GM20000 (cell line): ENCODE measurements around the gene ING1.
"Not testable (repeated sequence)": the region's sequence is repeated elsewhere in the genome, so short reads cannot be mapped to it uniquely, and the experiment has no call there.

ENCODE experiments used
- DNase-seq: peaks from one replicate; pipeline ENCODE4 v3.0.0; 2012; ENCODE audit warnings: low spot score
- CTCF ChIP-seq: IDR thresholded peaks from 2 replicates; pipeline ENCODE4 v1.5.1; 2012; ENCODE audit warnings: mild to moderate bottlenecking, control low read depth; ENCODE audit errors: extremely low read depth, missing control alignments

ING1 gene

DNA sequence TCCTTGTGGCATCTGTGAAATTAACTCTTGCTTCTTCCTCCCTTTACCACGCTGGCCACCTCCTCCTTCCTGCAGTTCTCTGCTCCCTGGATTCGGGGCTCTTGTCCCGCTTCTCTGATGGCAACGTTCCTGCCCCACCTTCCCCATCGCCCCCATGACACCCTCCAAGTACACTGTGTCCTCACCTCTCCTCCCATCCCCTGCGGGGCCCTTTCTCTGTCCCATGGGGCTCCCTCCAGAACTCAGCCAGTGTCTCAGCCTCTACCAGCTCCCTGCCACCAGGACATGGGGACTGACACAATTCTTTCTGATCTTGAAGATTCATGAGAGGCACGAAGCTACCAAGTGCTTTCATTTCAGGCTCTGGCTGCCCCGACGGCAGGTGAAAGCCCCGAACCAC, 16.7 kb upstream of the ING1 start:
- DNase-seq, result no peak
- no peak for TF ChIP-seq CTCF

DNA sequence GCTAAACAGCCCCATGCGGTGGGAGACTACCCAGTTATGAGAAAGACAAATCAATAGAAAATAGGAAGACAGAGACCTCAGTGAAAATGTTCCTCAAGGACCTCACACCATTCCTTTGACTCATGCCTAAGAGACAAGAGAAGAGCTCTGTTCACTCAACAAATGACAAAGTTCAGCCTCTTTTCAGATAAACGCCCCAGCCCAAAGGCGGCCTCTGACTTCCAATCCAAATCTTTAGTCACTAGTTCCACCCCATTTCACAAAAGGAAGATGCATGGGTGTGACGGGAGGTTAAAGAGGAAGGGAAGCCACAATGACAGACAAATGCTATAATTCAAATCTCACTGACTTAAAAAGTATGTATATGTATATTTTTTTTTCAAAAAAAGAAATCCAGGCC, 15.7 kb upstream of the ING1 start:
- TF ChIP-seq CTCF, result no peak
- no peak for DNase-seq

GRCh38 chr13:110698689-110699088, 14.8 kb upstream of the ING1 start:
- DNase-seq, result no peak
- TF ChIP-seq CTCF, result no peak

GRCh38 chr13:110699148-110700145, 14.1 kb upstream of the ING1 start:
- TF ChIP-seq CTCF, result no peak
- DNase-seq, result no peak

GRCh38 chr13:110700186-110700585, 13.3 kb upstream of the ING1 start:
- DNase-seq, result no peak
- no peak for TF ChIP-seq CTCF

DNA sequence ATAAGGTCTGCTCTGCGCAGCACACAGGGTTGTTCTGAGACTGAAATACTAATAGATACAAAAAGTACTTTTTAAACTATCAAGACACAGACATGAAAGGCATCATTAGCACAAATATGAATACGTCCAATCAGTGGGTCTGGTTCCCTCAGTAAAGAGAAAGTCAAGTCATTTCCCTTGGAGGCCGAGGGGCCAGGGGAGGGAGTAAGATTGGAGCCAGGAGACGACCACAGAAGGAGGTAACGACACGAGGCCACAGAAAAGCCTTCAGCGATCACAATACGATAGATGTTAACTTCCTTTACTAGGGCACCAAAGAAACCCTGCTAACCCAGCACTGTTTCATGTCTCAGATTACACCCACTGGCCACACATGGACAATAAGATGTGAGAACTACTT, 12.9 kb upstream of the ING1 start:
- no peak for TF ChIP-seq CTCF
- DNase-seq, result no peak

DNA sequence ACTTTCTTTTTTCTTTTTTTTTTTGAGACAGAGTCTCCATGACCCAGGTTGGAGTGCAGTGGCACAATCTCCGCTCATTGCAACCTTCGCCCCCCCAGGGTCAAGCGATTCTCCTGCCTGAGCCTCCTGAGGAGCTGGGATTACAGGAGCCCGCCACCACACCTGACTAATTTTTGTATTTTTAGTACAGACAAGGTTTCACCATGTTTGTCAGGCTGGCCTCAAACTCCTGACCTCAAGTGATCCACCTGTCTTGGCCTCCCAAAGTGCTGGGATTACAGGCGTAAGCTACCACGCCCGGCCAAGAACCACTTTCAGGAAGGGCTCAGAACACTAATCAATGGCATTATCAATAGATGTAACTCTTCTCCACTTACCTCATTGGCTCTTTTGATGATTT, 12.4 kb upstream of the ING1 start:
- not testable (repeated sequence) for DNase-seq

GRCh38 chr13:110702089-110702488, 11.4 kb upstream of the ING1 start:
- TF ChIP-seq CTCF, result no peak
- no peak for DNase-seq
